SK-N-MC (cell line): ENCODE data around the gene TSPEAR.

ENCODE experiments used
- EZH2 ChIP-seq: fragments of 200-600 bp; sonication (generic); IDR thresholded peaks from one replicate; pipeline ENCODE4 v1.6.1; 2017; ENCODE audit warnings: antibody characterized with exemption
- FOXP2 ChIP-seq: optimal IDR thresholded peaks from 2 replicates; pipeline ENCODE3; 2011; ENCODE audit warnings: mild to moderate bottlenecking, moderate library complexity; ENCODE audit not compliant: insufficient read depth; ENCODE audit errors: extremely low read length, control extremely low read depth
- POLR2AphosphoS5 ChIP-seq: IDR thresholded peaks from 2 replicates; pipeline ENCODE4 v1.6.1; 2012; ENCODE audit warnings: mild to moderate bottlenecking, low read depth, low read length, borderline replicate concordance

GRCh38 chr21:44732263-44732662 is 20.9 kb upstream of the TSPEAR start:
- TF ChIP-seq POLR2AphosphoS5: no peak
- TF ChIP-seq EZH2: no peak
- no peak for TF ChIP-seq FOXP2
